Measurements from ENCODE around the gene ARSG. TPM values are rescaled to one million over a fixed set of nuclear protein-coding genes. Genes with fewer than 3 reads are reported as not detected.
A peak's percentile ranks its signal among the peaks of the same experiment; 100 is the strongest.

ARSG gene
- total and polyA plus RNA-seq, 3 experiments from 2014 or later, result 7.0 to 9.5 (median 7.7) TPM

DNA sequence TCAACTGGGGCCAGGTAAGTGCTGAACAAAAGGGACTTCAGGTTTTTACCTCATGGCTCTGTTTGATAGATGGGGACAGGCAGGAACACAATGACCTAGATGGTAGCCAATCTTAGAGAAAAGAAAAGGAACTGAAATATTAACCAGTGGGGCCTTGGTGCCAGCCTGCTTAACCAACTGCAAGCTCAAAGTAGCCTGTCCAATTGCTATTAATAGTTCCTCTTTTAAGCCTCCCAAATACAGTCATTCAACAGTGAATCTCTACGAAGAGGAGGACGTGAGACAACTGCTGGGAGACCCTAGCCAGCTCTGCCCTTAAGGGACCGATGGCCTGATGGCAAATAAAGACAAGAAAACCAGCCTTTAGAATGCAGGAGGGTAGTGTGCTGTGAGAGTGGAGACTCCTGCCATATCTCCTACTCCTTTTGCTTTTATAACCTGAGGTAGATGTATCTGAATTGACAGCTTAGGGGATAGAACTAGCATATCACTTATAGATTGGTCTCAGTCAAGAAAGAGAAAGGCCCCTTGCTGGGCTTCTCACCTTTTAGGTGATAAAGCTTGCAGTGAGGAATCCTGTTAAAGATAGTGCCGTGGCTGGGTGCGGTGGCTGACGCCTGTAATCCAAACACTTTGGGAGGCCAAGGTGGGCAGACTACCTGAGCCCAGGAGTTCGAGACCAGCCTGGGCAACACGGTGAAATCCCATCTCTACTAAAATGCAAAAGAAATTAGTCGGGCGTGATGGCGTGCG, 28.3 kb downstream of the ARSG start:
- peaks cover 0 to 11% (median 6%) of the 10 kb centered on the region in 3 donors for H3K36me3 Mint-ChIP-seq
- Histone ChIP-seq H3K4me1 (ENCODE audit: insufficient read depth, low read length) (peaks cover 34% of the 10 kb centered on the region), H3K36me3 (ENCODE audit: insufficient read depth, low read length) (no peaks in the 10 kb centered on the region), H3K4me3 (ENCODE audit: low read length) (no peak overlapping the region), H3K27ac (ENCODE audit: low read depth, low read length) (no peak overlapping the region), H3K27me3 (ENCODE audit: insufficient read depth, low read length, poor library complexity, severe bottlenecking) (no peaks in the 10 kb centered on the region), H3K9me3 (ENCODE audit: low read length) (no peaks in the 10 kb centered on the region)
- no peak for DNase-seq
- no peak overlapping the region for H3K27ac Mint-ChIP-seq
- no peaks in the 10 kb centered on the region for H3K9me3 Mint-ChIP-seq
- POLR2A ChIA-PET, result interaction anchor here (0.7 kb wide), 1 partner anchor 88 kb away, joined by 3 read pairs; no protein-coding TSS in a partner anchor
- no peak overlapping the region for H3K4me3 Mint-ChIP-seq
- CTCF ChIA-PET, result interaction anchor here (1.0 to 1.7 kb wide), 3 partner anchors 36 to 109 kb away, joined by 3 to 5 read pairs (median 5); no protein-coding TSS in a partner anchor
- H3K27me3 Mint-ChIP-seq, result no peaks in the 10 kb centered on the region
- H3K4me1 Mint-ChIP-seq, result peaks cover 34 to 64% (median 55%) of the 10 kb centered on the region in 3 donors

DNA sequence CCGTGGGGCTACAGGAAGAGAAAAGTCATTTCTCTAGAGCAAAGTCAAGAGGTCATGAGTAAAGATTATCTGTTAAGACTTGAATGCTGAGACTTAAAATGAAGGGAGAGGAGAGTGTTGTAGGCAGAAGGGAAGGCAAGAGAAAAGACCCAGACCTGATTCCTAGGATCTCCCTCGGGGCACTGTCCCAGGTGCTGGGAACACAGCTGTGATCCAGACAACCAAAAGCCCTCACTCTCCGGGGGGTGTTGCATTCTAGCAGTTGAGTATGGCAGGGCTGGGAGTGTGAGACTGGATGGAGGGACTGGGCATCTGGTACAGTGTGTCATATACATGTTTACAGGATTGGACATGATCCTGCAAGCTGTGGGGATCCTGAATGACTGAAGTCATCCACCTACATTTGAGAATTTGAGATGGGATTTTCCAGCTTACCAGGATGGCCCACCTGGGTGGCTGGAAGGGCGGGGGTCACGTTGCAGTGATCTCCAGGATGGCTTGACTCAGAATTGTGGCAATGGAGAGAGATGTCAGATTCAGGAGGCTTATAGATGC, 29.1 kb downstream of the ARSG start:
- POLR2A ChIA-PET, result no interaction called here

DNA sequence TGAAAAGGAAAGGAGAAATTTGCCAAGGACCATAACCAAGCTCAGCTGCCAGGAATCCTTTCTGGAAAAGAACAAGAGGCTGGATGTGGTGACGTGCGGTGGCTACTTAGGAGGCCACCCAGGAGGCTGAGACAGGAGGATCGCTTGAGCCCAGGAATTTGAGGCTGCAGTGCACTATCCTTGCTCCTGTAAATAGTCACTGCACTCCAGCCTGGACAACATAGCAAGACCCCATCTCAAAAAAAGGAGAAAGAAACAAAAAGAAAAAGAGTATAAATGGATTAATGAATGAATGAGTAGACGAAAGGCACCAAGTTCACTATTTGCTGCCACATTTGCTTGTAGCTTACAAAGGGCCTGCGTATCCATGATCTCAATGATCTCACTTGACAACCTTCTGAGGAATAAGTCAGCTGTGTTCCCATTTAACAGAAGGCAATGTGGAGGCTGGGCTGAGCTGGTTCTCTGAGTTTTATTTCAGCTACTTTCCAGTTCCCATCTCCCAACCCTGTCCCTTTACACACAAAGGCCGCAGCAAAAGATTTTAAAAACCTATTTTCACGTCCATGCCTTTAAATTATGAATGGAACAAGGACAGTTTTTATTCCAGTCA, 29.8 kb downstream of the ARSG start:
- H3K36me3 ChIP-seq (ENCODE audit: insufficient read depth, low read length), result no peaks in the 10 kb centered on the region
- ChIA-PET POLR2A (interaction anchor here (0.6 kb wide), 1 partner anchor 51 kb away, joined by 4 read pairs; no protein-coding TSS in a partner anchor), CTCF (no interaction called here)
- H3K4me3 Mint-ChIP-seq, result no peak overlapping the region
- H3K9me3 Mint-ChIP-seq, result no peaks in the 10 kb centered on the region
- H3K4me1 ChIP-seq (ENCODE audit: insufficient read depth, low read length), result peaks cover 20% of the 10 kb centered on the region
- H3K27me3 ChIP-seq (ENCODE audit: insufficient read depth, low read length, poor library complexity, severe bottlenecking), result no peaks in the 10 kb centered on the region
- H3K27ac Mint-ChIP-seq, result peak overlapping the region in 1 of 8 donors; percentile 72
- no peak overlapping the region for H3K27ac ChIP-seq (ENCODE audit: low read depth, low read length)
- DNase-seq, result no peak
- no peaks in the 10 kb centered on the region for H3K9me3 ChIP-seq (ENCODE audit: low read length)
- no peak overlapping the region for H3K4me3 ChIP-seq (ENCODE audit: low read length)
- peaks cover 24 to 55% (median 41%) of the 10 kb centered on the region in 3 donors for H3K4me1 Mint-ChIP-seq
- H3K36me3 Mint-ChIP-seq, result peaks cover 0 to 10% (median 5%) of the 10 kb centered on the region in 3 donors
- H3K27me3 Mint-ChIP-seq, result peaks cover 0 to under 1% of the 10 kb centered on the region in 2 donors

More for the DNA sequence above, 29.1 kb downstream of the ARSG start:
- peaks cover 0 to 11% (median 6%) of the 10 kb centered on the region in 3 donors for H3K36me3 Mint-ChIP-seq
- CTCF ChIA-PET, result interaction anchor here (1.0 to 1.7 kb wide), 2 partner anchors 57 to 108 kb away, joined by 3 to 5 read pairs; no protein-coding TSS in a partner anchor
- Histone ChIP-seq H3K4me3 (ENCODE audit: low read length) (no peak overlapping the region), H3K27me3 (ENCODE audit: insufficient read depth, low read length, poor library complexity, severe bottlenecking) (no peaks in the 10 kb centered on the region), H3K36me3 (ENCODE audit: insufficient read depth, low read length) (no peaks in the 10 kb centered on the region), H3K9me3 (ENCODE audit: low read length) (no peaks in the 10 kb centered on the region), H3K27ac (ENCODE audit: low read depth, low read length) (no peak overlapping the region), H3K4me1 (ENCODE audit: insufficient read depth, low read length) (peaks cover 26% of the 10 kb centered on the region)
- no peak overlapping the region for H3K4me3 Mint-ChIP-seq
- peaks cover 26 to 59% (median 47%) of the 10 kb centered on the region in 3 donors for H3K4me1 Mint-ChIP-seq
- no peaks in the 10 kb centered on the region for H3K27me3 Mint-ChIP-seq
- DNase-seq, result no peak
- no peaks in the 10 kb centered on the region for H3K9me3 Mint-ChIP-seq
- H3K27ac Mint-ChIP-seq, result peak overlapping the region in 1 of 8 donors; percentile 56

DNA sequence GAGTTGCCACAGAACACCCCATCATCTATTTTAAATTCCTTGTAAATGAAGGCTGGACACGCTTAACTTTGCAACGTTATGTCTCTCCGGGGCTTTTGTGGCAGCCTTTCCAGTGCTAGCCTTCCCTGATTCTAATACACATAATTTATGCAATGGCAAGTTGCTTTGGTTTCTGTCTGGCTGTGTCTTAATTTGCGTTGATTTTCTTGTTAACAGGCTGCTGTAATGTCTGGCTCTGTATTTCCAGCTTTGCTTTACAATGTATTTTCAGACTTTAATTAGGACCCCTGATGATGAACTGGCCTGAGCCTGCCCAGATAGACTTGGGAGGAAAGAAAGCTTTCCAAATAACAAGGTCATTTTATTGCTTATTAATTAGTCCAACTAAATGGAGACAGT, 30.3 kb downstream of the ARSG start:
- H3K36me3 ChIP-seq (ENCODE audit: insufficient read depth, low read length), result no peaks in the 10 kb centered on the region
- no peaks in the 10 kb centered on the region for H3K27me3 ChIP-seq (ENCODE audit: insufficient read depth, low read length, poor library complexity, severe bottlenecking)
- ChIA-PET POLR2A (no interaction called here), CTCF (no interaction called here)
- peaks cover 15% of the 10 kb centered on the region for H3K4me1 ChIP-seq (ENCODE audit: insufficient read depth, low read length)
- no peaks in the 10 kb centered on the region for H3K9me3 Mint-ChIP-seq
- no peak for DNase-seq
- no peak overlapping the region for H3K27ac ChIP-seq (ENCODE audit: low read depth, low read length)
- peaks cover 0 to 6% (median 4%) of the 10 kb centered on the region in 3 donors for H3K36me3 Mint-ChIP-seq
- no peak overlapping the region for H3K4me3 Mint-ChIP-seq
- no peak overlapping the region for H3K4me3 ChIP-seq (ENCODE audit: low read length)
- H3K27me3 Mint-ChIP-seq, result peaks cover 0 to 2% of the 10 kb centered on the region in 2 donors
- peaks cover 19 to 51% (median 38%) of the 10 kb centered on the region in 3 donors for H3K4me1 Mint-ChIP-seq
- H3K27ac Mint-ChIP-seq, result no peak overlapping the region
- no peaks in the 10 kb centered on the region for H3K9me3 ChIP-seq (ENCODE audit: low read length)

DNA sequence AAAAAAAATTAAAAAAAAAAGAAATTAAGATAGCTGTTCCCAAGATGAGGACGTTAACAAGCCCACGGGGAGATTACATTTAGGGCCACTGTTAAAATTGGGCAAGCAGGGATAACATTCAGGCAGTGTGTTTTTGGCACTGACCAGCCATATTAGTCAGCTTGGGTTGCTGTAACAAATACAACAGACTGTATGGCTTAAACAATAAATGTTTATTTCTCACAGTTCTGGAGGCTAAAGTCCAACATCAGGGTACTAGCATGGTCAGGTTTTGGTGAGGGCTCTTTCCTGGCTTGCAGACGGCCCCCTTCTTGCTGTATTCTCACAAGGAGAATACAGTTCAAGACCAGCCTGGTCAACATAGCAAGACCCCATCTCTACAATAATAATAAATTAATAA, 31.3 kb downstream of the ARSG start:
- Histone ChIP-seq H3K27me3 (ENCODE audit: insufficient read depth, low read length, poor library complexity, severe bottlenecking) (no peaks in the 10 kb centered on the region), H3K4me3 (ENCODE audit: low read length) (no peak overlapping the region), H3K27ac (ENCODE audit: low read depth, low read length) (no peak overlapping the region), H3K36me3 (ENCODE audit: insufficient read depth, low read length) (no peaks in the 10 kb centered on the region), H3K9me3 (ENCODE audit: low read length) (no peaks in the 10 kb centered on the region), H3K4me1 (ENCODE audit: insufficient read depth, low read length) (peaks cover 8% of the 10 kb centered on the region)
- Mint-ChIP-seq H3K4me3 (no peak overlapping the region), H3K27ac (no peak overlapping the region), H3K4me1 (peaks cover 13 to 44% (median 36%) of the 10 kb centered on the region in 3 donors), H3K27me3 (peaks cover 0 to 2% of the 10 kb centered on the region in 2 donors), H3K9me3 (no peaks in the 10 kb centered on the region), H3K36me3 (peaks cover 0 to 6% (median 2%) of the 10 kb centered on the region in 3 donors)
- DNase-seq, result no peak
- POLR2A ChIA-PET, result no interaction called here
- CTCF ChIA-PET, result no interaction called here

DNA sequence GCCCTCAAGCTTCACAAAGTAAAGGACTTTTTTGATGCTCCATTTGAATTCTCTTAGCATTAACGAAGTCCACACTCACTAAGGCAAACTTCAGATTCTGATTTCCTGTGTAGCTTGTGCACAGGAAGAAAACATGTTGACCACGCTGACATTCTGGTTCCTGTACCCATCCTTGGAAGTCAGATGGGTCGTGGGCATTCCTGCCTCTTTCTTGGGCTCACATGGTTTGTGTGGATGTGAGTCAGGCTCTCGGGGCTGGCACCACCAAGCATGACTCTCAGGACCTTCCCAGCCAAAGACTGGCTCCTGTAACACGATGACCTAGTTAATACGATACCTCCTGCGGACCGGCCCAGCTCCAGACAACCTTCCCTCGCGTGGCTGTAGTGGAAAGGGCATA, 32.8 kb downstream of the ARSG start:
- ChIA-PET POLR2A (no interaction called here), CTCF (interaction anchor here (0.7 to 1.6 kb wide), 8 partner anchors 10 to 674 kb away, joined by 3 to 4 read pairs (median 3); no protein-coding TSS in a partner anchor)
- Histone ChIP-seq H3K36me3 (ENCODE audit: insufficient read depth, low read length) (no peaks in the 10 kb centered on the region), H3K9me3 (ENCODE audit: low read length) (no peaks in the 10 kb centered on the region), H3K4me3 (ENCODE audit: low read length) (no peak overlapping the region), H3K27ac (ENCODE audit: low read depth, low read length) (no peak overlapping the region), H3K27me3 (ENCODE audit: insufficient read depth, low read length, poor library complexity, severe bottlenecking) (no peaks in the 10 kb centered on the region), H3K4me1 (ENCODE audit: insufficient read depth, low read length) (peaks cover 8% of the 10 kb centered on the region)
- H3K27ac Mint-ChIP-seq, result peak overlapping the region in 2 of 8 donors; percentile 11 to 37
- H3K9me3 Mint-ChIP-seq, result peaks cover 0 to 4% (median 0%) of the 10 kb centered on the region in 5 donors
- peak overlapping the region in 1 of 7 donors; percentile 22 for H3K4me3 Mint-ChIP-seq
- H3K36me3 Mint-ChIP-seq, result peaks cover 0 to 6% (median 2%) of the 10 kb centered on the region in 3 donors
- H3K4me1 Mint-ChIP-seq, result peaks cover 15 to 34% (median 33%) of the 10 kb centered on the region in 3 donors
- DNase-seq, result no peak
- peaks cover 0 to 2% of the 10 kb centered on the region in 2 donors for H3K27me3 Mint-ChIP-seq

DNA sequence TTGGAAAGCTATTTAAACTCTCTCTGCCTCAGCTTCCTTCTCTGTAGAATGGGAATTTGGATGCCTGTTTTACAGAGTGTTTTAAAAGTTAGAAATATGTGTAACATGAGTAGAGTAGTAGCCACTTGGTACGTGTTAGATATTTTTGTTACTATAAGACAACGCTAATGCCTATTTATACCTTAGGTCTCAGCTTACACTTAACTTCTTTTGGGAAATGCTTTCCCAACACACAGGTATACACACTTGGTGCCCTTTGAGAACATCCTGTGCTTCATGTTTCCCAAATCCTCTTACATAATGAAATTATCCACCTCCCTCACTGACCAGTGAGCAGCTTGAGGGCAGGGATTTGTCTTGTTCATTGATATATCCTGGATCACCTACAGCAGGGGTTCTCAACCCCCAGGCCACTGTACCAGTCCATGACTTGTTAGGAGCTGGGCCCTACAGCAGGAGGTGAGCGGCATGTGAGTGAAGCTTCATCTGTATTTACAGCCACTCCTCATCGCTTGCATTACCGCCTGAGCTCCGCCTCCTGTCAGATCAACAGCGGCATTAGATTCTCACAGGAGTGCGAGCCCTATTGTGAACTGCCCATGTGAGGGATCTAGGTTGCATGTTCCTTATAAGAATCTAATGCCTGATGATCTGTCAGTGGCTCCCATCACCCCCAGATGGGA, 33.5 kb downstream of the ARSG start:
- Mint-ChIP-seq H3K4me1 (peaks cover 15 to 32% (median 31%) of the 10 kb centered on the region in 3 donors), H3K27me3 (peaks cover 0 to 2% of the 10 kb centered on the region in 2 donors), H3K4me3 (no peak overlapping the region), H3K27ac (no peak overlapping the region), H3K36me3 (peaks cover 0 to 6% (median 2%) of the 10 kb centered on the region in 3 donors), H3K9me3 (peaks cover 0 to 4% (median 0%) of the 10 kb centered on the region in 5 donors)
- Histone ChIP-seq H3K9me3 (ENCODE audit: low read length) (no peaks in the 10 kb centered on the region), H3K27ac (ENCODE audit: low read depth, low read length) (no peak overlapping the region), H3K4me3 (ENCODE audit: low read length) (no peak overlapping the region), H3K4me1 (ENCODE audit: insufficient read depth, low read length) (peaks cover 8% of the 10 kb centered on the region), H3K27me3 (ENCODE audit: insufficient read depth, low read length, poor library complexity, severe bottlenecking) (no peaks in the 10 kb centered on the region), H3K36me3 (ENCODE audit: insufficient read depth, low read length) (no peaks in the 10 kb centered on the region)
- DNase-seq, result no peak
- POLR2A ChIA-PET, result no interaction called here
- CTCF ChIA-PET, result interaction anchor here (0.6 to 1.6 kb wide), 9 partner anchors 9 to 674 kb away, joined by 3 to 4 read pairs (median 3); no protein-coding TSS in a partner anchor
